OCI-LY3 (cell line): ENCODE results near the gene DUSP21.

Experiments used
- CTCF ChIP-seq: fragments of 200-600, 300-600 bp; sonication (generic); IDR thresholded peaks from 2 replicates; pipeline ENCODE4 v1.5.1; 2014; ENCODE audit warnings: antibody characterized with exemption, low read length, low read depth
- EZH2phosphoT487 ChIP-seq: fragments of 200-600 bp; shearing (Covaris generic); IDR thresholded peaks from 2 replicates; pipeline ENCODE4 v1.6.1; 2018; ENCODE audit warnings: antibody characterized with exemption, mixed run types, low read depth

GRCh38 chrX:44815681-44816080, 28.1 kb upstream of the DUSP21 start:
- TF ChIP-seq EZH2phosphoT487 (no peak), CTCF (no peak)
